Measurements from ENCODE around the gene ZNF385A. TPM values are rescaled to one million over a fixed set of nuclear protein-coding genes. Genes with fewer than 3 reads are reported as not detected.
"Not testable (repeated sequence)": the region's sequence is repeated elsewhere in the genome, so short reads cannot be mapped to it uniquely, and the experiment has no call there.

ZNF385A gene
- total RNA-seq, 1 donor from 2014 or later: 1.2 TPM

GRCh38 chr12:54337280-54337842 lies 47.2 kb downstream of the ZNF385A start:
- DNase-seq (ENCODE audit: low spot score in 2 of 2): no peak
- no peak for FAIRE-seq

DNA sequence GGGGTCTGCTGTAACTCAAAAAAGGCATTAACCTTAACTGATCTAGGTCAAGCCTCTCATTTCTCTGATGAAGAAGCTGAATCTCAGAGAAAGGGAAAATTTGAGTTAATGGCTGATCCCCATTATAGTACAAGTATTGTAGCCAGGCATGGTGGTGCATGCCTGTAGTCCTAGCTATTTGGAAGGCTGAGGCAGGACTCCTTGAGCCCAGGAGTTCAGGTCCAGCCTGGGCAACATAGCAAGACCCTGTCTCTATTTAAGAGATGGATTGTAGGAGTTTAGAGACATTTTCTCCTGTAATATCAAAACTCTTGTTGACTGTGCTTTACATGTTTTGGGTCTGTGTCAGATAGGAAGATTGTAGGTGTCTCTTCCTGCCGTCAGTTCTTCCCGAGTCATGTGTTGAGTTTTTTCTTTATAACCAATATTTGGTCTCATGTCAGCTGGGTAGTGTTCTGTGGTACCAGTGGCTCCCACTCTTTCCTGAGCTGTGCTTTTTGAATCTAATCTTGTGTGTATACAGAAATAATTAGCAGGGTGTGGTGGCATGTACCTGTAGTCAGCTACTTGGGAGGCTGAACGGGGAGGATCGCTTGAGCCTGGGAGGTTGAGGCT lies 51.0 kb downstream of the ZNF385A start:
- no peak for DNase-seq (ENCODE audit: low spot score in 2 of 2)
- FAIRE-seq: no peak

GRCh38 chr12:54331461-54331860 lies 53.1 kb downstream of the ZNF385A start:
- FAIRE-seq (no peak), DNase-seq (ENCODE audit: low spot score in 2 of 2) (no peak)

- DNase-seq (ENCODE audit: low spot score in 2 of 2) (no peak), FAIRE-seq (no peak)
Observed at GRCh38 chr12:54330442-54330841, 54.1 kb downstream of the ZNF385A start.

- DNase-seq (ENCODE audit: low spot score in 2 of 2) (no peak), FAIRE-seq (no peak)
Observed at GRCh38 chr12:54329759-54330158, 54.8 kb downstream of the ZNF385A start.

DNA sequence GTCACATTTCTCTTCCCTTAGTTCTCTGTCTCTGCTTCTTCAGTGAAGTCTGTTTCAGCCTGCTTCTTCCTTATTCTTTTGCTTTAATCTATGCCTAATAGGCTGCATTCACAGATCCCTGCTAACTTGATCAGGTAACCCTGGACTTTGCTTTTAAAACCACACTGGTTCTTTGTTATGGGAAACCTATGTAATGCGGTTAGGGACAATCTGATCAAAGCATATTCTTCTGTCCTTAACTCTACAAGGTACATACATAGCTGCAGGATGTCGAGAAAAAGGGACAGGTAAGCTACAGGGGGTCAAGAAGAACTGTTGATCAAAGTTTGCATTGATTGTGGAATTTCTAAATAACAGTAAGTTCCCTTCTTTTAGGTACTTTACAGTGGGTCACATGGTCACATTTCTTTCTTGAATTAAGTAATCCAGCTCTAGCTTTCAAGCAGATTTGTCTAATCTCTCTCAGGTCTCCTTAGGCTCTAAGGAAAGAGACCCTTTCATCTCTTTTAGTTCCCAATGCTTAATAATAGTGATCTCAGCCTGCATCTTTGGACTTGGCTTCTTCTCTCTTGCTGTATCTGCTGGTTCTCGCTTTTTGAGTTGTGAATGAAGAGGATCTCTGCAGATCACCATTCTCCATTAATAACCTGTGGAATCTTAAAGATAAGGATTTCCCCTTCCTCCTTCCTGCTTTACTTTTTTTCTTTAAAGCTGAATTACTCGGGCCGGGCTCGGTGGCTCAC lies 55.8 kb downstream of the ZNF385A start:
- DNase-seq (ENCODE audit: low spot score in 2 of 2) (no peak), FAIRE-seq (no peak)

DNA sequence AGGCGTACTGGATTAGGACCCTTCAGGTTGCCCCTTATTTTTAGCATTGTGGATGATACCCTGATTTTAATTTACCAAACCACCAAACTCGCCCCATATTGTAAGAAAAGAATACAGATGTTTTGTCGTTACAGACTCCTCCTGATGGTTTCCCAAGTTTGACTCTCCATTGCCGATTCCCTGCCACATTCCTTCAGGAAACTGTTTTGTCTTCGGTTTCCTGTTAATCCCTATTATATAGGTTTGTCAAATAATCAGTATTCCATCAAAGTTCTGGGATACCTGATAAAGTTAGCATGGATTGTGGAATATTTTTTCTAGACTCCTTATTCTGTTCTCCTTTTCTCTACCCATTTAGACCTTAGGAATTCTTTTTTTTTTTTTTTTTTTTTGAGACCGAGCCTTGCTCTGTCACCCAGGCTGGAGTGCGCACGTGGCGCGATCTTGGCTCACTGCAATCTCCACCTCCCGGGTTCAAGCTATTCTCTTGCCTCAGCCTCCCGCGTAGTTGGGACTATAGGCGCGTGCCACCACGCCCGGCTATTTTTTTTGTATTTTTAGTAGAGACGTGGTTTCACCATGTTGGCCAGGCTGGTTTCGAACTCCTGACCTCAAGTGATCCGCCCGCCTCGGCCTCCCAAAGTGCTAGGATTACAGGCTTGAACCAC lies 59.0 kb downstream of the ZNF385A start:
- DNase-seq (ENCODE audit: low spot score in 2 of 2): not testable (repeated sequence)

GRCh38 chr12:54324617-54325441 lies 59.7 kb downstream of the ZNF385A start, which contains the start of gene COPZ1:
TSS of gene COPZ1 (plus strand) at chr12:54325131. CDS start at chr12:54325164, 33 bp downstream.
- FAIRE-seq: peak; percentile 93
- peak; percentile 82 to 94 for DNase-seq (ENCODE audit: low spot score in 2 of 2)

More for the DNA sequence above, 59.0 kb downstream of the ZNF385A start:
- not testable (repeated sequence) for FAIRE-seq

- FAIRE-seq (no peak), DNase-seq (ENCODE audit: low spot score in 2 of 2) (no peak)
Observed at GRCh38 chr12:54321363-54321762, 63.2 kb downstream of the ZNF385A start.

Small RNA genes lying within 50 kb of the gene (small RNA-seq; reads per million reads assigned to genes)
- gene MIR148B: 380 reads per million, percentile 99 among the genes with 10 or more reads in this experiment
- gene RN7SL744P: not detected

Other genes with a start within 250 kb of the ZNF385A start
- gene SMUG1, start 195.7 kb downstream of the ZNF385A start, total RNA-seq: 46.9 TPM
- 83.2 TPM for gene CBX5, start 104.6 kb downstream of the ZNF385A start, total RNA-seq
- gene HNRNPA1, start 104.0 kb downstream of the ZNF385A start, total RNA-seq: 679 TPM
- 0.82 TPM for gene NFE2, start 83.7 kb downstream of the ZNF385A start, total RNA-seq
- 59.9 TPM for gene COPZ1, start 59.6 kb downstream of the ZNF385A start, total RNA-seq
- not detected for gene GPR84, start 20.2 kb downstream of the ZNF385A start, total RNA-seq
- 3.7 TPM for gene ITGA5, start 34.5 kb upstream of the ZNF385A start, total RNA-seq
- gene GTSF1, start 88.9 kb upstream of the ZNF385A start, total RNA-seq: not detected
- gene NCKAP1L, start 113.0 kb upstream of the ZNF385A start, total RNA-seq: 2.4 TPM
- 7.3 TPM for gene PDE1B, start 164.9 kb upstream of the ZNF385A start, total RNA-seq
- 10.6 TPM for gene PPP1R1A, start 203.9 kb upstream of the ZNF385A start, total RNA-seq